ENCODE measurements around the gene PLEKHA7. TPM values are rescaled to one million over a fixed set of nuclear protein-coding genes. Genes with fewer than 3 reads are reported as not detected.

PLEKHA7 gene
- total and polyA plus RNA-seq, 2 of the 13 experiments (the other 11 are each of a cell fraction or from before 2014, with no cell fraction given), result 17.5 to 18.7 TPM

- TF ChIP-seq TIGD3 (CRISPR knock-in tag; IDR thresholded peaks at IDR 0.05; ENCODE audit: borderline replicate concordance) (no peak), ZNF703 (CRISPR knock-in tag; IDR thresholded peaks at IDR 0.05; ENCODE audit: borderline replicate concordance) (no peak), ZFP82 (CRISPR knock-in tag; IDR thresholded peaks at IDR 0.05; ENCODE audit: borderline replicate concordance) (no peak), ZNF138 (CRISPR knock-in tag; IDR thresholded peaks at IDR 0.05; ENCODE audit: low read depth) (no peak), HOXD1 (CRISPR knock-in tag; IDR thresholded peaks at IDR 0.05) (no peak), SP4 (CRISPR knock-in tag; IDR thresholded peaks at IDR 0.05) (no peak), ZNF550 (CRISPR knock-in tag; IDR thresholded peaks at IDR 0.05; ENCODE audit: borderline replicate concordance) (no peak), POGK (CRISPR knock-in tag; conservative IDR thresholded peaks at IDR 0.05) (no peak), ZHX2 (IDR thresholded peaks at IDR 0.05; ENCODE audit: low read depth) (no peak), ZHX2 (CRISPR knock-in tag; IDR thresholded peaks at IDR 0.05; ENCODE audit: borderline replicate concordance) (no peak), KLF15 (CRISPR knock-in tag; IDR thresholded peaks at IDR 0.05; ENCODE audit: borderline replicate concordance) (no peak), USF2 (IDR thresholded peaks at IDR 0.05; ENCODE audit: low read depth, low read length) (no peak), USF2 (CRISPR knock-in tag; IDR thresholded peaks at IDR 0.05; ENCODE audit: borderline replicate concordance) (no peak), ZNF446 (CRISPR knock-in tag; IDR thresholded peaks at IDR 0.05) (no peak)
These were observed 201.9 kb downstream of the PLEKHA7 start (continued) for GRCh38 chr11:16812274-16812673.
